GM21367 (cell line): ENCODE measurements around the gene RAB3B.
"Not testable (repeated sequence)": the region's sequence is repeated elsewhere in the genome, so short reads cannot be mapped to it uniquely, and the experiment has no call there.

Source experiments
- ATAC-seq: cut with Tn5 transposase; IDR thresholded peaks from one replicate; pipeline ENCODE4 v1.9.1; 2021; ENCODE audit not compliant: unreplicated experiment

RAB3B gene

GRCh38 chr1:51990478-51990965 is at the start of gene RAB3B:
TSS of gene RAB3B (minus strand) at chr1:51990700. CDS start at chr1:51977117, 13,583 bp downstream.
- no peak for ATAC-seq

GRCh38 chr1:52037909-52038308 is 47.4 kb upstream of the RAB3B start:
- no peak for ATAC-seq

- no peak for ATAC-seq
Measured at GRCh38 chr1:52037402-52037814, 46.9 kb upstream of the RAB3B start.

GRCh38 chr1:52034050-52034384 is 43.5 kb upstream of the RAB3B start:
- ATAC-seq = no peak

GRCh38 chr1:52033190-52034049 is 42.9 kb upstream of the RAB3B start, which contains the start of gene KTI12:
TSS of gene KTI12 (minus strand) at chr1:52033810. CDS start at chr1:52033761, 49 bp downstream.
- ATAC-seq = peak; percentile 72

GRCh38 chr1:52032785-52033131 is 42.3 kb upstream of the RAB3B start:
- ATAC-seq = peak; percentile 37

GRCh38 chr1:52032124-52032784 is 41.8 kb upstream of the RAB3B start:
- ATAC-seq = no peak

- ATAC-seq = not testable (repeated sequence)
Measured at GRCh38 chr1:52028839-52029238, 38.3 kb upstream of the RAB3B start.

- no peak for ATAC-seq
Measured at GRCh38 chr1:52028328-52028727, 37.8 kb upstream of the RAB3B start.

GRCh38 chr1:52026278-52026677 is 35.8 kb upstream of the RAB3B start:
- ATAC-seq = no peak

GRCh38 chr1:52022133-52022532 is 31.6 kb upstream of the RAB3B start:
- ATAC-seq = no peak

GRCh38 chr1:52008071-52008809 is 17.7 kb upstream of the RAB3B start:
- ATAC-seq = no peak

GRCh38 chr1:52007215-52008002 is 16.9 kb upstream of the RAB3B start:
- ATAC-seq = no peak

GRCh38 chr1:52006081-52006553 is 15.6 kb upstream of the RAB3B start:
- ATAC-seq = not testable (repeated sequence)

GRCh38 chr1:52005548-52005947 is 15.0 kb upstream of the RAB3B start:
- ATAC-seq = not testable (repeated sequence)

- no peak for ATAC-seq
Measured at GRCh38 chr1:52003877-52004276, 13.4 kb upstream of the RAB3B start.

- peak; percentile 70 for ATAC-seq
Measured at GRCh38 chr1:52002038-52002917, 11.8 kb upstream of the RAB3B start.

GRCh38 chr1:51998701-51999100 is 8.2 kb upstream of the RAB3B start:
- no peak for ATAC-seq

- ATAC-seq = no peak
Measured at GRCh38 chr1:51997974-51998382, 7.5 kb upstream of the RAB3B start.
